Neural crest cell (in vitro differentiated cells): Measurements from ENCODE around the gene WNT9A. TPM values are rescaled to one million over a fixed set of nuclear protein-coding genes. Genes with fewer than 3 reads are reported as not detected.
"Not testable (repeated sequence)": the region's sequence is repeated elsewhere in the genome, so short reads cannot be mapped to it uniquely, and the experiment has no call there.

Experiments
- DNase-seq: peaks from one replicate; pipeline ENCODE4 v3.0.0; 2021; ENCODE audit warnings: low read depth, mixed read lengths, low spot score
- H3K27ac Mint-ChIP-seq: one replicate; pipeline ENCODE4 v1.8.0; 2021; ENCODE audit warnings: mild to moderate bottlenecking, mixed read lengths; ENCODE audit not compliant: unreplicated experiment
- H3K27me3 Mint-ChIP-seq: 2 replicates; pipeline ENCODE4 v1.8.0; 2021; ENCODE audit warnings: low read depth, mild to moderate bottlenecking, mixed read lengths
- H3K36me3 Mint-ChIP-seq: 2 replicates; pipeline ENCODE4 v1.8.0; 2021; ENCODE audit warnings: low read depth, mild to moderate bottlenecking, mixed read lengths
- H3K4me1 Mint-ChIP-seq: 2 replicates; pipeline ENCODE4 v1.8.0; 2021; ENCODE audit warnings: mixed read lengths
- H3K4me3 Mint-ChIP-seq: one replicate; pipeline ENCODE4 v1.8.0; 2021; ENCODE audit warnings: mild to moderate bottlenecking, mixed read lengths
- H3K9me3 Mint-ChIP-seq: 2 replicates; pipeline ENCODE4 v1.8.0; 2021; ENCODE audit warnings: mixed read lengths
- long read RNA-seq: library from polyadenylated mRNA; unstranded; transcript quantifications from one replicate; pipeline ENCODE4 v2.0.0, GENCODE V29; 2020
- total RNA-seq: library from RNA; stranded (reverse); gene quantifications from 2 replicates; pipeline ENCODE4 v1.2.1, GENCODE V29; 2021
- TF ChIP-seq, protein P1 (sequence below): fragments of 200-600 bp; sonication (generic); conservative IDR thresholded peaks from 2 replicates; pipeline ENCODE4 v1.5.0; 2021; ENCODE audit warnings: antibody characterized with exemption, mild to moderate bottlenecking

WNT9A gene, protein sequence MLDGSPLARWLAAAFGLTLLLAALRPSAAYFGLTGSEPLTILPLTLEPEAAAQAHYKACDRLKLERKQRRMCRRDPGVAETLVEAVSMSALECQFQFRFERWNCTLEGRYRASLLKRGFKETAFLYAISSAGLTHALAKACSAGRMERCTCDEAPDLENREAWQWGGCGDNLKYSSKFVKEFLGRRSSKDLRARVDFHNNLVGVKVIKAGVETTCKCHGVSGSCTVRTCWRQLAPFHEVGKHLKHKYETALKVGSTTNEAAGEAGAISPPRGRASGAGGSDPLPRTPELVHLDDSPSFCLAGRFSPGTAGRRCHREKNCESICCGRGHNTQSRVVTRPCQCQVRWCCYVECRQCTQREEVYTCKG
- 0.48 and 0.54 TPM in 2 replicates for total RNA-seq
- long read RNA-seq, result 0 reads

DNA sequence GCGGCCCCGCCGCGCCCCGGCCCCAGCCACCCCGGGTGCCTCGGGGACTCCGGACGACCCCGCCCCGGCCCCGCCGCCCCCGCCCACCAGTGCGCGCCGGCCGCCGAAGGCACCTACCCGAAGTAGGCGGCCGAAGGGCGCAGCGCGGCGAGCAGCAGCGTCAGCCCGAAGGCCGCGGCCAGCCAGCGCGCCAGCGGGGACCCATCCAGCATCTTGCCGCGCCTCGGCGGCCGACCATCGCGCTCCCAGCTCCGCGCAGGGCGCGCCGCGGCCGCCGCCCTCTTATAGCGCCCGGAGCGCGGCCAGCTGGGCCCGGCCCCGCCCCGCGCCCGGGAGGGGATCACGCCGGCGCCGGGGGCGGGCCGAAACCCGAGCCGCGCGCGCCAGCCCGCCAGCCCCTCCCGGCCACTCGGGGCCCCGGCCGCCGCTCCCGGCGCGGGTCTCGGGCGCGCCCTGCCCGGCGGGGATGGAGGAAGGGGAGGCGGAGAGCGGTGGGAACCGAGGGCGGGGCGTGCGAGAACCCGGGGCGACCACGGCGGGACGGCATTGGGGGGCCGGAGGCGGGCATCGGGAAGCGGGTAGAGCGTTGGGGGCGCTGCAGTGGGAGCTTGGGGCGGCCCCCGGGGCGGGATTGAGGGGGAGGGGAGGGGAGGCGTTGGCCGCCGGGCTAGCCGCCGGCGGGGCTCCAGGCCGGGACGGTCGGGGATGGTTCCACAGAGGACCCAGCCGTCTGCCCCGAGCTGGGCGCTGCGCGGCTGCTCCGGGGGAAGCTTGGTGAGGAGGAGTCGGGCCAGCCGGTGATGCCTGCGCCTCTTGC lies at the start of gene WNT9A:
Gene WNT9A, minus strand, starts transcription at position 257 of the 817 bp plus-strand sequence. Its CDS starts 45 bp downstream, at position 212.
- DNase-seq, result peak; percentile 51
- Mint-ChIP-seq H3K27me3 (peaks cover 31% of the 10 kb centered on the region), H3K36me3 (no peaks in the 10 kb centered on the region), H3K27ac (no peak within 1 kb of the TSS), H3K9me3 (no peaks in the 10 kb centered on the region), H3K4me1 (peaks cover 4% of the 10 kb centered on the region), H3K4me3 (peak within 1 kb of the TSS; percentile 80)
- TF ChIP-seq, protein P1, sequence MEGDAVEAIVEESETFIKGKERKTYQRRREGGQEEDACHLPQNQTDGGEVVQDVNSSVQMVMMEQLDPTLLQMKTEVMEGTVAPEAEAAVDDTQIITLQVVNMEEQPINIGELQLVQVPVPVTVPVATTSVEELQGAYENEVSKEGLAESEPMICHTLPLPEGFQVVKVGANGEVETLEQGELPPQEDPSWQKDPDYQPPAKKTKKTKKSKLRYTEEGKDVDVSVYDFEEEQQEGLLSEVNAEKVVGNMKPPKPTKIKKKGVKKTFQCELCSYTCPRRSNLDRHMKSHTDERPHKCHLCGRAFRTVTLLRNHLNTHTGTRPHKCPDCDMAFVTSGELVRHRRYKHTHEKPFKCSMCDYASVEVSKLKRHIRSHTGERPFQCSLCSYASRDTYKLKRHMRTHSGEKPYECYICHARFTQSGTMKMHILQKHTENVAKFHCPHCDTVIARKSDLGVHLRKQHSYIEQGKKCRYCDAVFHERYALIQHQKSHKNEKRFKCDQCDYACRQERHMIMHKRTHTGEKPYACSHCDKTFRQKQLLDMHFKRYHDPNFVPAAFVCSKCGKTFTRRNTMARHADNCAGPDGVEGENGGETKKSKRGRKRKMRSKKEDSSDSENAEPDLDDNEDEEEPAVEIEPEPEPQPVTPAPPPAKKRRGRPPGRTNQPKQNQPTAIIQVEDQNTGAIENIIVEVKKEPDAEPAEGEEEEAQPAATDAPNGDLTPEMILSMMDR, result no peak

DNA sequence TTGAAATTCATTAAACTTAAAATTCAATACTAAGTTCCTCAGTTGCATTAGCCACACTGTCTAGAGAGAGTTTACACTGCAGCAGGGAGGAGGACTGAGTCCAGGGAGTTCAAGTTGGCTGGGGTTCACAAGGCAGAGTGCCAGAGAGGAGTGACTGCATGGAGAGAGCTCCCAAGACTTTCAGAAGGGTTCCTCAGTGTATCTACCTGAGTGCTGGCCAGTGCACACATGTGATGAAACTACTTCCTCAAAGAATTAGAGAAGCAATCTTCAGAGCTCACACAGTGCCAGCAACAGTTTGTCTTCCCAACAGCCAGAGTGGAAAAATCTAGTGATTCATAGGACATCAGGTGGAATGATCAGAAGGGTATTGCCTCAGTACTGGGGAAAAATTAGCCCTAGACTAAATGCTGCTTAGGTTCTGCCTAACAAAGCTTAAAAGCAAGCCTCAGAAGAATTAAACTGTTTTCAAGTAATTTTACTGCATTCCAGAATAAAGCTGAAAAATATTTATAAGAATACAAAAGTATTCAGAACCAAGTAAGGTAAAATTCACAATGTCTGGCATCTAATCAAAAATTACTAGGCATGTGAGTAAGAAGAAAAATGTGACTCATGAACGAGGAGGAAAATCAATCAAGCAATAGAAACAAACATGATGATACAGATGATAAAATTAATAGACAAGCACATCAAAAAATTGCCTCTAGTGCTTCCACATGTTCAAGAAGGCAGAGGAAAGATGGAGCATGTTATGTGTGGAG lies 48.6 kb upstream of the WNT9A start:
- Mint-ChIP-seq H3K4me3 (no peak overlapping the region), H3K27ac (no peak overlapping the region), H3K9me3 (peaks cover 9% of the 10 kb centered on the region), H3K27me3 (peaks cover 69% of the 10 kb centered on the region), H3K4me1 (no peaks in the 10 kb centered on the region), H3K36me3 (peaks cover 7% of the 10 kb centered on the region)
- TF ChIP-seq, protein P1, result no peak
- DNase-seq, result no peak

DNA sequence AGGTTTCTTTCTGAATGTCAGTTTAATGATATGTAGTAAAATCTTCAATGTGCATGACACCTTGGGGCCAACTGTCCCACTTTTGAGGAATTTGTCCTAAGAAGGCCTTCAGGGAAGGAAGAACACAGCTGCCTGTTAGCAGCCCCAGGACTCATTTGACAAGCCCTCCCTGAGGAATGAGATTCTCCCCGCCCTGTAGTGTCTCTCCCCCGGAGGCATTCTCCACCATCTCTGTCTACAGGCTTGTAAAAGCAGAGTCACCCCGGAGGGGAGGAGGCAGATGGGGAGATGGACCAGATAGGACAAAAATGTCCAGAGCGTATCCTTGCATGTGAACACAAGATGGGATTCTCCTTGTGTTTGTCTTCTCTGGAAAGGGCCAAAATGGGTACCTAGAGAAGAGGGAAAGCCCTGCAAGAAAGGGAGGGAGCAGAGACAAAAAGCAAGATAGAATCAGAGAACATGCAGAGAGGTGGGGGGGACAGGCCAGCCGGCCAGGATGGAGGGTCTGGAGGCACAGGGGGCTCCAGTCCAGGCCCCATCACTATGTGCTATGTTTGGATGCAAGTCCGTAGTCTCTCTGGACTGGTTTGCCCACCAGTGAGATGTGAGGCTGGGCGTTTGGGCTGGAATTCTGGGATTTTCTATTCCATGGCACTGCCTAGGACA lies 47.0 kb upstream of the WNT9A start:
- Mint-ChIP-seq H3K4me1 (no peaks in the 10 kb centered on the region), H3K36me3 (peaks cover 13% of the 10 kb centered on the region), H3K9me3 (peaks cover 9% of the 10 kb centered on the region), H3K27me3 (peaks cover 66% of the 10 kb centered on the region), H3K4me3 (no peak overlapping the region), H3K27ac (no peak overlapping the region)
- TF ChIP-seq, protein P1, result no peak
- no peak for DNase-seq

DNA sequence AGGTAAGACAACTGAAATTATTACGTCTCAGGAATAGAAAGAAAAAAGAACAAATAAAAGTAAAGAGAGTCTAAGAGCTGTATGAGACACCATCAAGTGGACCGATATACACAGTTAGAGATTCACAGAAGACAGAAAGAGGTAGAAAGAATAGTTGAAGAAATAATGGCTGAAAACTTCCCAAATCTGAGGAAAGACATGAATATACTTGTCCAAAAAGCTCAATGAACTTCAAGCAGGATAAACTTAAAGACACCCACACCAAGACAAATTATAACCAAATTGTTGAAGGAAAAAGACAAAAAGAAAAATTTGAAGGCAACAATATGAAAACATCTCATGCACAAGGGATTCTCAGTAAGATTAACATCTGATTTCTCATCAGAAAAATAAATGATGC lies 39.4 kb upstream of the WNT9A start:
- TF ChIP-seq, protein P1, result no peak
- Mint-ChIP-seq H3K27ac (no peak overlapping the region), H3K27me3 (peaks cover 56% of the 10 kb centered on the region), H3K4me1 (no peaks in the 10 kb centered on the region), H3K36me3 (peaks cover 6% of the 10 kb centered on the region), H3K9me3 (peaks cover 3% of the 10 kb centered on the region), H3K4me3 (no peak overlapping the region)
- DNase-seq, result no peak

DNA sequence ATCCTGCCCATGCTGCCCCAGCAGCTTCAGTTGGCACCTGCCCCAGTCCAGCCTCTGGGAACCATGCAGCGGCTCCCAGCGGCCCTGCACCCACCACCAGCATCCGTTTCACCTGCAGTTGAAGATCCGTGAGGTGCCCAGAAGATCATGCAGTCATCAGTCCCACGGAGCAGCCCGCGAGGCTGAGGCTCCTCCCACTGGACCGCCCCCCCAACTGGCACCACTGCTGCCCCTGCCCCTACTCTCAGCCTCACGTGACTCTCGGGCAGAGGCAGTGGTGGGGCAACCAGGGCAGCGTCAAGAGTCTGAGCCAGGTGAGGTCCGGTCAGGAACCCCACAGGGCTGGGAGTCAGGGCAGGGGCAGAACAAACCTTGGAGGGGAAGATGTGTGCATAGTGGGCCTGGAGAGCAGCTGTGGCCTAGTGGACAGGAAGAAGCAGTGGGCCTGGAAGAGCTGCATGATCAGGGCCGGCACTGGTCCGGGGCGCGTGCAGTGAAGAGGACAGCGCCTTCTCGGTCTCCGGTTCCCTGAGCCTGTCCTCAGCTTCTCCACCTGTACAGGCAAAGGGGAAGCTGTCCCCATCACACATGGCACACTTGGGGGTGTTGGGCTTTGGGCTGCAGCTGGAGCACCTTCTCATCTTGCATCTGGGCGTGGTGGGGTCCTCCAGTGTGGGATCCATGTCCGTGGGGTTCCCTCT lies 28.0 kb upstream of the WNT9A start:
- H3K27ac Mint-ChIP-seq, H3K36me3 Mint-ChIP-seq, H3K4me1 Mint-ChIP-seq, H3K27me3 Mint-ChIP-seq, DNase-seq, H3K4me3 Mint-ChIP-seq, H3K9me3 Mint-ChIP-seq: not testable (repeated sequence)

DNA sequence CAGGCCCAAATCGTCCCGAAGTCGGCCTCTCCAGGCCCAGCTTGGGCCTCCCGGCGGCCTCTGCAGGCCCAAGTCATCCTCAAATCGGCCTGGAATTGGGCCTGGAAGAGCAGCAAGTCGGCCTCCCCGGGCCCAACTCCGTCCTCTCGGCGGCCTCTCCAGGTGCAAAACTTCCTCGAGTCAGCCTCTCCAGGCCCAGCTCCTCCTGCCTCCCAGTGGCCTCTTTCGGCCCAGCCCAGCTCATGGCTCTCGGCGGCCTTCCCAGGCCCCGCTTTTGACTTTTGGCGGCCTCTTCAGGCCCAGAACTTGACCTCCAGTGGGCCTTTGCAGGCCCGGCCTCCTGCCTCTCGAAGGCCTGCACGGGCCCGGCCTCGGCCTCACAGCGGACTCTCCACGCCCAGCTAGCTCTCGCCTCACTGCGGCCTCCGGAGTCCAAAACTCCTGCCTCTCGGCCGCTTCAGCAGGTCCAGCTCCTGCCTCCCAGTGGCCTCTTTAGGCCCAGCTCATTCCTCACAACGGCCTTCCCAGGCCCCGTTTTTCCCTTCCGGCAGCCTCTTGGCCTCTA lies 26.1 kb upstream of the WNT9A start:
- not testable (repeated sequence) for H3K4me3 Mint-ChIP-seq, H3K27me3 Mint-ChIP-seq, H3K4me1 Mint-ChIP-seq, H3K9me3 Mint-ChIP-seq, DNase-seq, H3K36me3 Mint-ChIP-seq, H3K27ac Mint-ChIP-seq

DNA sequence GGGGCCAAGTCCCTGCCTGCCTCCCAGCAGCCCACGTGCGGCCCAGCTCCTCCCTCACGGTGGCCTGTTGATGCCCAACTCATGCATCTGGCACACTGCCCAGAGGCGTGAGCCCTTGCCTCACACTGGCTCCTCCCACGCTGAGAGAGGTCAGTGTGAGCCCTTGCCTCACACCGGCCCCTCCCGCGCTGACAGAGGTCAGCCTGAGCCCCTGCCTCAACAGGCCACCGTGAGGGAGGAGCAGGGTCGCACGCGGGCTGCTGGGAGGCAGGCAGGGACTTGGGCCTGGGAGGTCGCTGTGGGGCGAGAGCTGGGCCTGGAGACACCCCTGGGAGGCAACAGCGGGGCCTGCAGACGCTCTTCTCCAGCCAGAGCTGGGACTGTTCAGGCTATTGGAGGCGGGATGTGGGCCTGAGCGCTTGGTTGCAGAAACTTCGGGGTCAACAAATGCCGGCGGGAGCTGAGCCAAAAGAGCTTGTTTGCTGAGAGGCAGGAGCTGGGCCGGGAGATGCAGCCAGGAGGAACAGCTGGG lies 25.2 kb upstream of the WNT9A start:
- not testable (repeated sequence) for DNase-seq

DNA sequence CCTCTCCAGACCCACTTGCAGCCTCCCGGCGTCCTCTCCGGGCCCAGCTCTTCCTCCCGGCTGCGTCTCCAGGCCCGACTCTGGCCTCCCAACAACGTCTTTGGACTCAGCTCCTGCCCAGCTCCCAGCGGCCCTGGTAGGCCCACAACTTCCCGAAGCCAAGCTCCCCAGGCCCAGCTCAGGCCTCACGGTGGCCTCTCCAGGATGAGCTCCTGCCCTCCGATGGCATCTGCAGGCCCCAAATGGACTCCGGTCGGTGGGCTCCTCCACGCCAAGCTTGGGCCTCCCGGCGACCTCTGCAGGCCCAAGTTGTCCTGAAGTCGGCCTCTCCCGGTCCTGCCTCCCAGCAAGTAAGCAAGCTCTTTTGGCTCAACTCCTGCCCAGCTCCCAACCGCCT lies 24.5 kb upstream of the WNT9A start:
- not testable (repeated sequence) for H3K27me3 Mint-ChIP-seq, H3K36me3 Mint-ChIP-seq, H3K4me3 Mint-ChIP-seq, DNase-seq, H3K4me1 Mint-ChIP-seq, H3K9me3 Mint-ChIP-seq
- peak overlapping the region; percentile 35 for H3K27ac Mint-ChIP-seq

More for the DNA sequence above, 25.2 kb upstream of the WNT9A start:
- H3K36me3 Mint-ChIP-seq, H3K27ac Mint-ChIP-seq, H3K9me3 Mint-ChIP-seq, H3K27me3 Mint-ChIP-seq, H3K4me1 Mint-ChIP-seq, H3K4me3 Mint-ChIP-seq: not testable (repeated sequence)
